HuH-7 (cell line): Measurements from ENCODE around the gene SPEM2.

ENCODE experiments used
- DNase-seq: peaks from one replicate; pipeline ENCODE4 v3.0.0; 2011; ENCODE audit warnings: low spot score

Gene SPEM2

GRCh38 chr17:7425316-7425715, at the start of gene SPEM2:
SPEM2 (plus strand) TSS chr17:7425616; CDS start chr17:7425689, 73 bp downstream.
- no peak for DNase-seq

DNA sequence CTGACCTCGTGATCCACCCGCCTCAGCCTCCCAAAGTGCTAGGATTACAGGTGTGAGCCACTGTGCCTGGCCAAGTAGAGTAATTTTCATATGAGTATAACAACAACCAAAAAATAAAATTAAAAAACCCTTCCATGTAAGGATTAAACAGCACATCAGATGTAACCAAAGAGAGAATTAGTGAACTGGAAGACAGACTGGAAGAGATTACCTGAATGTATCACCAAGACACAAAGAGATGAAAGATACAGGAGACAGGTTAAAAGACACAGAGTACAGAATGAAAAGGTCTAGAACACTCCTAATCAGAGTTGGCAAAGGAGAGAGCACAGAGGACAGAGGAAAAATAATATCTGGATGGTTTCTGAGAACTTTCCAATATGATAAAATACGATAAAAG, 46.3 kb upstream of the SPEM2 start:
- no peak for DNase-seq

DNA sequence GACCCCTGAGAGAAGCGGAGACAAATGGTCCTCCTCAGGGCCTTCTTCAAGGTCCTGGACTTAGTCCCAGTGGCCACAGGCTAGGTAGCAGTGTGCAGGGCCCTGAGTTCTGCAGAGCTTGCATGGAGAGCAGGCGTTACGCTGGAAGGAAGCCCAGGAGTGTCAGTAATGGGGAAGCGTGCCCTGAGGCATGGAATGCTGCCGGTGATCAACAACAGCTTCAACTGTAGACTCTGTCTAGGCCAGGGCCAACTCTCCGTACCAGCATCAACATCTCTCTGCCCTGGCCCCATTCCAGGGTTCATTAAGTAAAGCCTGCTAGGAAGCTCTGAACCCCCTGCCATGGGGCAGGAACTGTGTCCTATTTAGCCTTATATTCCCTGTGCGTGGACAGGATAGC, 45.1 kb upstream of the SPEM2 start:
- no peak for DNase-seq

- peak; percentile 66 for DNase-seq
Observed at GRCh38 chr17:7380855-7381683, 44.3 kb upstream of the SPEM2 start, which contains the start of gene TNK1. TNK1 (plus strand) TSS chr17:7381089; CDS start chr17:7382927, 1,838 bp downstream.

DNA sequence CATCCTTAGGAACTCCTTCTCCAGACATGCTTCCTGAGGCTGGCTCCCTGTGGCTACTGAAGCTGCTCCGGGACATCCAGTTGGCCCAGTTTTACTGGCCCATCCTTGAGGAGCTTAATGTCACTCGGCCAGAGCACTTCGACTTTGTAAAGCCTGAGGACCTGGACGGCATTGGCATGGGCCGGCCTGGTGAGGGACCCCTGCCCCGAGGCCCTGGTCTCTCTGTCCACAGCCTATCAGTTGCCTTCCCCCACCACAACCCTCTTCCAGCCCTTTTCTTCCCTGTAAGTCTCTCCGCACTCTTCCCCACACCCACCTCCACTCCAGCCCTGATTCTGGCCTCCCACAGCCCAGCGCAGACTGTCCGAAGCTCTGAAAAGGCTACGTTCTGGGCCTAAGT, 42.5 kb upstream of the SPEM2 start:
- no peak for DNase-seq

GRCh38 chr17:7383371-7383741, 42.1 kb upstream of the SPEM2 start:
- no peak for DNase-seq

DNA sequence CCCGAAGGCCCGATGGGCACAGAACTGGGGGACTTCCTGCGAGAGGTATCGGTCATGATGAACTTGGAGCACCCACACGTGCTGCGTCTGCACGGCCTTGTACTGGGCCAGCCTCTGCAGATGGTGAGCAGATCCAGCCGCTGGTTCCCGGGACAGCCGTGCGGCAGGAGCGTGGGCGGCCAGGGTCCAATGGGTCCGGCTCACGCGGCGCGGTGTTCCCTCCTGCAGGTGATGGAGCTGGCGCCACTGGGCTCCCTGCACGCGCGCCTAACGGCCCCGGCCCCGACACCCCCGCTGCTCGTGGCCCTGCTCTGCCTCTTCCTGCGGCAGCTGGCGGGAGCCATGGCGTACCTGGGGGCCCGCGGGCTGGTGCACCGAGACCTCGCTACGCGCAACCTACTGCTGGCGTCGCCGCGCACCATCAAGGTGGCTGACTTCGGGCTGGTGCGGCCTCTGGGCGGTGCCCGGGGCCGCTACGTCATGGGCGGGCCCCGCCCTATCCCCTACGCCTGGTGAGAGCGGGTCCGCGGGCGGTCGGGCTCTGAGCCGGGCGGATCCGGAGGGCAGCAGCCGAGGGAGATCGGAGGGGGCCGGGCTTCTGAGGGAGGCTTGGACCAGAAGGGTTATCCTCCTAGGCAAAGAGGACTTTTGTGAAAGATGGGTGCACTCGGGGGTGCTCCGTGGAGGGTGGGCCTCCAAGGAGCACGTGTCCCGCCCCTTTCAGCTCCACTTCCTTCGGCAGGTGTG, 41.5 kb upstream of the SPEM2 start:
- no peak for DNase-seq

DNA sequence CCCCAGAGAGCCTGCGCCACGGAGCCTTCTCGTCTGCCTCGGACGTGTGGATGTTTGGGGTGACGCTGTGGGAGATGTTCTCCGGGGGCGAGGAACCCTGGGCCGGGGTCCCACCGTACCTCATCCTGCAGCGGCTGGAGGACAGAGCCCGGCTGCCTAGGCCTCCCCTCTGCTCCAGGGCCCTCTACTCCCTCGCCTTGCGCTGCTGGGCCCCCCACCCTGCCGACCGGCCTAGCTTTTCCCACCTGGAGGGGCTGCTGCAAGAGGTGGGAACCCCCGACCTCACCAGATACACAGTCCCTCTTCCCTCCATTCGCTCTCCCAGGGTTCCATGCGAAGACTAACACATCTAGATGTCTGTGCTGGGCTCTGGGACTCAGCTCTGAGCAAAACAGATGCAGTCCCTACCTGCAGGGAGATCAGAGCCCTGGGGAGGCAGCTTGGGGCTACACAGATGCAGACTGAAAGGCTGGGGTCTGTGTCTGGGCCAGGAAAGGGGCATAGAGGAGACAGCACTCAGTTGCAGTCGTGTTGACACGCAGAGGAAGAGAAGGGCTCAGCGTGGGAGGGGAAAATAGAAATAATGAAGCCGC, 40.8 kb upstream of the SPEM2 start:
- DNase-seq = no peak

- DNase-seq = no peak
Observed at GRCh38 chr17:7388856-7389255, 36.6 kb upstream of the SPEM2 start.

DNA sequence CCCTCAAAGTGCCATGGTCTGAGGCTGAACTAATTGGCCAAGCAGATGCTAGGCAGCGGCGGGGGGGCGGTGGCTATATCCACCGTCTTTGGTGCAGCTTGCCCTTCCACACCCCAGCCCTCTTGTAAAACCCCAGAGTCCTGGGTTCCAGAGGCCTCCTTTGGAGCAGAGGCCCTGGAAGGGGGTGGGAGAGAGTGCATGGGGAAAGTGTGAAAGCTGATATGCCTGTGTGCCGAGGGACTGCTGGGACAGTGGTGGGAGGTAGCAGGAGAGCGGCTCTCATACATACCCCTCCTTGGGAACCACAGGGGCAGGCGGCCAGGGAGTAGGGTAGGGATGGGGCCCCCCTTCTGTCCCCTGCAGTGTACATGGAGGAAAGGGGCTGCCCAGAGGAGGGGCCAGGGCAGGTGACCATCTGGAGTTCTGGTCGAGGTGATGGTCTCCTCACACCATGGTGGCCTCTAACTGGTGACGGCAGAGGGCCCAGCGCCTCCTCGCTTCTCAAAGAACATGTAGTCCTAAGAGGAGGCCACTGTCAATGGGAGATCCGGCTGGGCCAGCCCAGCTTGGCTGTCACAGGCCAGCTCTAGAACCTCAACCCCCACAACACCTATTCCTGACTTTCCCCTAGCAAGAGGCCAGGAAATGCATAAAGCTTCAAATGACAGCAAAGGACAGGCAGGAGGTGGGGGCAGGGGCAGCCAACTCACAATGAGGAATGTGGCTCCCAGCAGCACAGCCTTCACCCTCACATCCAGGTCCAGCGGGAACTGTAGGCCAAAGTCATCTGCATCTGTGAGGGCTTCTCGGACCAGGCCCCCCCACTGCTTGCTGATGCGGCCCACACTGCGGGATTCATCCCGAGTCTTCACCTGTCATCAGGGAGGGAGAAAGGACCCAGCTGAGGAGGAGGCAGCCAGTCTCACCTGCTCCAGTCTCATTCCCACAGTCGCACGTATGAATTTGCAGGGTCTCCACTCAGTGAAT, 35.2 kb upstream of the SPEM2 start:
- no peak for DNase-seq

GRCh38 chr17:7391307-7391706, 34.1 kb upstream of the SPEM2 start:
- no peak for DNase-seq

GRCh38 chr17:7392696-7393612, 32.5 kb upstream of the SPEM2 start:
- DNase-seq = no peak

DNA sequence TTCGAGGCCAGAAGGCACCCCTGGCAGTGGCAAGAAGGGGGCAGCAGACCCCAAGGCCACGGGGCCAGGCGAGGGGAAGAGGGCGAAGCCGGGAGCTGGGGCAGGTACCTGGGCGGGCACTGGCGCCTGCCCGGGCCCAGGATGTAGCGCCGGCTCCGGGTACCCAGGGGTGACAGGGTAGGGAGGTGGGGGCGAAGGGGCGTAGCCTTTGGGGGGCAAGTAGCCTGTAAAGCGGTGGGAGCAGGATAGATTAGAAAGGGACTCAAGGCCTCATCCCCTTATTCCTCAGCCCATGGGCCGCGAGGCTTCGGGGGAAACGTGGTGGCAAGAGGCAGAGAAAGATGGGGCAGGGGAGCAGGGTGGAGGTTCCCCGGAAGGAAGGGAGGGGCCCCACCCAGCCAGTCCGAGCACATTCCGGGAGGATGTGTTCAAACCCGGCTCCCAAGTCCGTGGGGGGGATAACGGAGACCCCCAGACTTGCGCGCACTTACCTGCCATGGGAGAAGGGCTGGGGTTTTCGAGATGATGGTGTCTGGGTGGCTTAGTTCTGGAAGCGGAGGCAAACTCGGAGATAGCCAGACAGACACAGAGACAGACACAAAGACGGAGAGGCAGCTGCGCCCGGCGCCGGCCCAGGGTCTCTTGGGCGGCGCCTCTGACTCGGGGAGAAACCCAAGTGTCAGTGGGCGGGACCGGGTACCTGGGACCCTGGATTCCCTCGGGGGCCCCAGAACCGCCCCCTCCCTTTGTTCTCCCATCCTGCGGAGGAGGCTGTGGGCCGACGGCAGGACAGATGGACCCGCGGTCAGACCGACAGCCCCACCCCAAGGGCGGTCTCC, 31.6 kb upstream of the SPEM2 start:
- peak; percentile 40 for DNase-seq

DNA sequence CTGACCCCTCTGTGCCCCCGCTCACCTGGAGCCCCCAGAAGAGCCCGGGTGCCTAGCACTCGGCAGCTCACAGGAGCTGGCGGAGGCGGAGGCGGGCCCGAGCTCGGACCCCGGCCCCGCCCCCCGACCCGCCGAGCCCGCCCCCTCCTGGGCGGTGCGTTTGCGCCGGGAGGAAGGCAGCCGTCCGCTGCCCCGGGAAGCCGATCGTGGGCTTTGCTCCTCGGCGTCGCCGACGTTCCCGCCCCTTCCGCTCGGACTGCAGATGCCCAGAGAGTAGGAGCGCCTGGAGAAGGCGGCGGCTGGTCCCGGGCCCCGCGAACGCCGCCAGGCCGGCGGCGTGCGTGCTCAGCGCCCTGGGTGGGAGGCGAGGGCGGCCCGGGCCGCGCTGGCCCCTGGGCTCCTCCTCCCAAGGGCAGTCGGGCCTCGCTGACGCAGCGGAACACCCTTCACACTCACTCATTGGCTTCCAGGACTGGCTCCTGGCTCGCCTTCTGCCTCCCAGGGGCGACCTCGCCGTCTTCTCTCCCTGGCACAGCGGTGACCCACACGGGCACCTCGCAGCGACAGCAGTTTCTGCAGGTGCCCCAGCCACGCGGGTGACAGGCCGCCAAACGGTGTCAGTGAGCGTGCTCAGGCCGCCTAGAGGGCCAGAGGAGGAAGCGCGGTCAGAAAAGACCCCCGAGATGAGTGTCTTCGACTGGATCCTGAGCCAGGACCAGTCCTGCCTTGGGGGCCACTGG, 30.8 kb upstream of the SPEM2 start, which contains the start of gene PLSCR3:
Gene PLSCR3, minus strand, starts transcription at position 74 of the 740 bp plus-strand sequence. CDS start 415 bp downstream, outside the sequence.
- peak; percentile 86 for DNase-seq

DNA sequence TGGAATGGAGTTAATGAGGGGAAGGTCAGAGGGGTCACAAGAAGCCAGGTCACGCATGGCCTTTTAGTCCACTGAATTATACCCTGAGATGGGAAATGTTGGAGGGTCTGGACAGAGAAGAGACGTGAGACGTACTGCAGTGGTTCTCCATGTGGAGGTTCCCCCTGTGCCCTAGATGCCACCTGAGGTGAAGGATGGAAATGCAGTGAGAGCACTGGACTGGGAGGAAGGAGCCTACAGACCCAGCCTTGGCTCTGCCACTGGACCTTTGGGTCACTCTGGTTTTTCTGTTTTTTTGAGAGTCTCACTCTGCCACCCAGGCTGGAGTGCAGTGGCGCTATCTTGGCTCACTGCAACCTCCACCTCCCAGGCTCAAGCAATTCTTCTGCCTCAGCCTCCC, 29.3 kb upstream of the SPEM2 start:
- DNase-seq = no peak

GRCh38 chr17:7398612-7399011, 26.8 kb upstream of the SPEM2 start:
- no peak for DNase-seq

DNA sequence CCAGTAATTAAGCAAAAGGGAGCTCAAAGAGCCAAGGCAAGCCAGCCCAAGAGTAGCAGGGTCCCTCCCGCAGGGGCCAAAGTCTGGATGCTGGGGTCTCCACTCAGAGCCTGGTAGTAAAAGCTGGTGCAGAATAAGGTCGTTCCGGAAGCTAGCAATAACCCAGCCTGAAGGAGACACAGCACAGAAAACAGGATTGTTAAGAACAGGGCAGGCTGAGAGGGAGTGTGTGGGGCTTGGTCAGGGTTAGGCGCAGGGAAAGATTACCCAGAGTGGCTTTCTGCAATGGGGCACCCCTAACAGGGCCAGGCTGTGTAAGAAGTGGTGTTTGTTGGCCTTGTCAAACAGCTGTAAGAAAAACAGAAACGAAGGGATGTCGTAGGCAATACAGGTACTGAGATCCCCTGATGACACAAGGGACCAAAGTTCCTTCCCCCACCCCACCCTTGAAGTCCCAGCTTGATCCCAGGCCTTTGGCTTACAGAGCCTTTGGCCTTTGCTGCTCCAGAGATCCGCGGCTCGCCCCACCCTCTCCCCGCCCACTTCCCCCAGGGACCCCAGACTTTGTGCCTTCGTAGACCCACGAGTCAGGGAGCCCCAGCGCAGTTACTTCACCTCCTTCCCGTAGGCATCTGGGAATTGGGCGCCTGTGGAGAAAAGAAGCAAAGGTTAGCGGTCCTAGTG, 22.2 kb upstream of the SPEM2 start:
- DNase-seq = no peak

DNA sequence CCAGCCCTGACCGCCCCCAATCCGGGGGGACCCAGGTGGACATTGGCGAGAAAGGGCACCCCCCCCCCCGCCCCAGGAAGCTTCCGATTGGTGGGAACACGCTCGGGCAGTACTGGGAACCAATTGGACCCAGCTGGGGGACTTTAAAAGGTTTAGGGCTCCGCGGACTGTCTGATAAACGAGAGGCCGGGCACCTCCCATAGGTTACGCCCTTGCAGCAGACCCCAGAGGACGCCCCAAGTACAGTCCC, 21.8 kb upstream of the SPEM2 start:
- no peak for DNase-seq
